ENCODE data around the gene SH3D21. TPM values are rescaled to one million over a fixed set of nuclear protein-coding genes. Genes with fewer than 3 reads are reported as not detected.

SH3D21 gene
- total RNA-seq, 1 donor from 2014 or later, result 1.3 TPM

- DNase-seq (no peak), ATAC-seq (ENCODE audit: poor library complexity) (no peak)
- intact Hi-C loops (cut with DNase I), result no loop called here
Observed at GRCh38 chr1:36324353-36324703, 18.2 kb downstream of the SH3D21 start.

DNA sequence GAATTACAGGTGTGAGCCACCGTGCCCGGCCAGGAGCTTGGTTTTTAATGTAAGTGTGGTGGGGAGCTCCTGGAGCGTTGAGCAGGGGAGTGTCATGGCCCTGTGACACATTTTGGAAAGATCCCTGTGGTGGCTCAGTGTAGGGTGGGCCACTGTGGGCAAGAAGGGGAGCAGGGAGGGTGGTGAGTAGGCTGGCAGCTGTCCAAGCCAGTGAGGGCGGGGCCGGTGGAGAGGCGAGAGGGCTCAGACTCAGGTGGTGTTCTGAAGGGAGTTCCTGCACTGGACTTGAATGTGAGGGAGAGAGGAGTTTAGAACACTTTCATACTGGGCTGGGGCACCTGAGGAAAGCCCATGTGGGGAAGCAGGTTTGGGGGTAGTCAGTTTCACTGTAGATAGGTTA lies 20.3 kb downstream of the SH3D21 start:
- DNase-seq (no peak), ATAC-seq (ENCODE audit: poor library complexity) (no peak)
- intact Hi-C loops (cut with DNase I), result no loop called here

GRCh38 chr1:36327421-36328087 lies 21.4 kb downstream of the SH3D21 start:
- ATAC-seq (ENCODE audit: poor library complexity), result no peak
- intact Hi-C loops (cut with DNase I), result no loop called here
- DNase-seq, result peak; percentile 14

GRCh38 chr1:36328088-36328480 lies 21.9 kb downstream of the SH3D21 start:
- ATAC-seq (ENCODE audit: poor library complexity) (no peak), DNase-seq (peak; percentile 26)
- intact Hi-C loops (cut with DNase I), result no loop called here

- ATAC-seq (ENCODE audit: poor library complexity) (peak; percentile 42), DNase-seq (peak; percentile 61)
- intact Hi-C loops (cut with DNase I), result no loop called here
Observed at GRCh38 chr1:36328713-36329112, 22.5 kb downstream of the SH3D21 start.

DNA sequence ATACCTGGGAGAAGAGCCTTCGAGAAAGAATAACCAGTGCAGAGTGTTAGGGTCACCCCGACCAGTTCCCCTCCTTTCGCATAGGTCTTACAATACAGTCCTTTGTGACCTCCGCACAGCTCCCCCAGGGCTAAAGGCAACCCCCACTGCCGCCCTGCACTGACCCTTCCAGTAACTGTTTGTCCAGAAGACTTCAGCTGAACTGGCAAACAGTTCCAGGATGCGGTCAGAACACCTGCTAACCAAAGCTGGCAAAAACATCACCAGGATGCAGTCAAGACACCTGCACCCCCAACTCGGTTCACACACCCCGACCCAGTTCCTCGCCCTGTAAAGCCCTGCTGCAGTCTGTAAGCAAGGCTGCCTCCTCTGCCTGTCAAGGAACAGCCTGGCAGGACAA lies 23.6 kb downstream of the SH3D21 start:
- intact Hi-C loops (cut with DNase I), result no loop called here
- peak; percentile 6 for DNase-seq
- no peak for ATAC-seq (ENCODE audit: poor library complexity)

DNA sequence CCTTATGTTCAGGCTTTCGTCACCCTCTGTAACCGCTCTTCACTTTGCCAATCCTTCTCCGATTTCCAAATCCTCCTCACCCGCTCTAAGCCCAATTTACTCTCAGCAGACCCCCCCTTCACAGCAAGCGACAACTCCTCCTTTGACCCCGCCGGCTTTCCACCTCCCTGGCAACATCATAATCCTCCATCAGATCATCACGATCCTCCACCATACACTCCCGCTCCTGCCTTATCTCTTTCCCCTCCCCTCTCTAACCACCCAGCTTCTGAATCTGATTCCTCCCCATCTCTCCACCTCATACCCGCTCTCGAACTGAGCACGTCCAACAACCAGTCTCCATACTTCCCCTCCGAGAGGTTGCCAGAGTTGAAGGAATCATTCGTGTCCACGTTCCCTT lies 24.8 kb downstream of the SH3D21 start:
- ATAC-seq (ENCODE audit: poor library complexity), result no peak
- peak; percentile 2 for DNase-seq
- intact Hi-C loops (cut with DNase I), result no loop called here

DNA sequence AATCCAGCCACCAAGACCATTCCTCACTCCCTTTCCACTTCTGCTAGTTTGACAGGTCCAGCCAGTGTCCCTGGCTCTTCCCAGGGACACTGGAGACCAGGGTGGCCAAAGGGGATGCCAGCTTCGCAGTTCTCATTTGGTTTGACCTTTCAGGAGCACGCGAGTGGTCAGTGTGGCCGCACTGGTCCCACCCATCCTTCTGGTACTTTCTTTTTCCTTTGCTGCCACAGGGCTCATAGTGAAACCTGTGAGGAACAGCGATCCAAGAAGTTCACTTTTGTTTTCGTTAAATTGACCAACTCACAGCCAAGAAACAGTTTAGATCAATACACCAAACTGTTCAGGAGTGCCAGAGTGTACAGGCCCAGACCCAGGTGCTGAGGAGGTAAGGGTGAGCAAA lies 31.7 kb downstream of the SH3D21 start:
- intact Hi-C loops (cut with DNase I), result no loop called here
- ATAC-seq (ENCODE audit: poor library complexity) (no peak), DNase-seq (peak; percentile 12)

- intact Hi-C loops (cut with DNase I), result no loop called here
- peak; percentile 14 for ATAC-seq (ENCODE audit: poor library complexity)
- DNase-seq, result peak; percentile 49
Observed at GRCh38 chr1:36339215-36339614, 33.0 kb downstream of the SH3D21 start.

- ATAC-seq (ENCODE audit: poor library complexity) (no peak), DNase-seq (peak; percentile 27)
- intact Hi-C loops (cut with DNase I), result no loop called here
Observed at GRCh38 chr1:36339615-36340014, 33.4 kb downstream of the SH3D21 start.

- DNase-seq (no peak), ATAC-seq (ENCODE audit: poor library complexity) (no peak)
- intact Hi-C loops (cut with DNase I), result loop anchor here (1.0 kb wide), 1 partner anchor 80 kb away; no protein-coding TSS in a partner anchor
Observed at GRCh38 chr1:36341626-36342320, 35.6 kb downstream of the SH3D21 start.

DNA sequence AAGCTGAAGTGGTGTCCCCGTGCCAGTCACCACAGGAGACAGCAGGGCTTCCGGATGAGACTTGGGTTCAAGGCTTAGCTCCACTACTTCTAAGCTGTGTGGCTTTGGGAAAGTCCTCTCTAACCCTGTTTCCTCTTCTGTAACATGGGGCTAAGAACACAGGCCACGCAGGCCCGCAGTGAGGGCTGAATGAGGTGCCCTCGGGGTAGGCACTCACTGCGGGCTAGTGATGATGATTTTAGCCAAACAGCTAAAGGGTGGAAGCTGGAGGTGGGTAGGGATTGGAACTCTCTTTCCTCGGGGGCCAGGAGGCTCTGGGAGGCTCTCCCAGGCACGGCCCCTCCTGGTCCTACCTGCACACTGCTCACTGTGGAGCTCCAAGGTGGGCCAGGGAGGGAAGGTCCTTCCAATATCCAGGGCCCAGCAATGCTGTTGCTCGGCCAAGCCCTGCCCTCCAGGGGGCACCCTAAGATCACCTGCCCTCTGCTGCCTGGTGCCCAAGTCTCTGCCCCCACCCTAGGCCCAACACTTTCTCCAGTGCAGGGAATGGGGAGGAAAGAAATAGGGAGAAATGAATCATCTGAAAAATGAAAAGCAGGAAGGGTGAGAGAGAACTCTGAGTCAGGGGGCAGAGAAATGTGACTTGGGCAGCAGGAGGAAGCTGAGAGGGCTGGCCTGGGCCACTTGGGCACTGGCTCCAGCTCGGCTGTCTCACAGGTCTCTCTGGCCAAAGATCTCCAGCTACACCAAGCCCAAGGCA lies 36.4 kb downstream of the SH3D21 start:
- ATAC-seq (ENCODE audit: poor library complexity) (peak; percentile 67), DNase-seq (peak; percentile 75)
- intact Hi-C loops (cut with DNase I), result loop anchor here (1.0 kb wide), 1 partner anchor 79 kb away; no protein-coding TSS in a partner anchor

DNA sequence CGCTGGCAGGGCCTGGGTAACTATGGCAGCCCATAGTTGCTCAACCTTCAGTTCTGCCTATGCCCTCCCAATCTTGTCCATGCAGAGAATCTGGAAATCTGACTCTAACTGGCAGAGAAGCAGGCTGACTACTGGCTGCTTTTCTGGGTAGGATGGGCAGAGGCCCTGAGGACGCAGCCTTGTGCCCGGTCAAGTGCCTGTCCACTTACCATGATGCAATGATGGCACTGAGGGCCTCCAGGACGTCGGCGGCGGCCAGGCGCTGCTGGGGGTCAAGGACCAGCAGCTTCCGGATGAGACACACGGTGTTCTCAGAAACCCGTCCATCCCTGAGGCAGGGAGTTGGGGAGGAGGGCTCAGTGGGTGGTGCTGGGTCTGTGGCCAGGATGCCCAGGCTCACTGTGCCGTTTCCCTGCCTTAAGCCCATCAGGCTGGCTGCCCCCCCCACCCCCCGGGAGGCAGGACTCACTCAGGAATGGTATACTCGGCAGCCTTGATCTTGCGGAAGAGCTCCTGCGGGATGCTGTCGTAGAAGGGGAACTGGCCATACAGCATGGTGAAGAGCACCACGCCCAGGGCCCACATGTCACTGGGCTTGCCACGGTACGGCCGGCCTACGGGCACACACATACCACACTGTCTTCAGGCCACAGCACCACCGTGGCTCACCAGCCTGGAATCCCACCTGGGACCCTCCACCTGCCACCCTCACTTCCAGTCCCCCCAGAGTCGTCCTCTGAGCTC lies 37.7 kb downstream of the SH3D21 start:
- no peak for ATAC-seq (ENCODE audit: poor library complexity)
- intact Hi-C loops (cut with DNase I), result no loop called here
- no peak for DNase-seq

GRCh38 chr1:36344395-36344680 lies 38.2 kb downstream of the SH3D21 start:
- ATAC-seq (ENCODE audit: poor library complexity) (no peak), DNase-seq (no peak)
- intact Hi-C loops (cut with DNase I), result no loop called here

DNA sequence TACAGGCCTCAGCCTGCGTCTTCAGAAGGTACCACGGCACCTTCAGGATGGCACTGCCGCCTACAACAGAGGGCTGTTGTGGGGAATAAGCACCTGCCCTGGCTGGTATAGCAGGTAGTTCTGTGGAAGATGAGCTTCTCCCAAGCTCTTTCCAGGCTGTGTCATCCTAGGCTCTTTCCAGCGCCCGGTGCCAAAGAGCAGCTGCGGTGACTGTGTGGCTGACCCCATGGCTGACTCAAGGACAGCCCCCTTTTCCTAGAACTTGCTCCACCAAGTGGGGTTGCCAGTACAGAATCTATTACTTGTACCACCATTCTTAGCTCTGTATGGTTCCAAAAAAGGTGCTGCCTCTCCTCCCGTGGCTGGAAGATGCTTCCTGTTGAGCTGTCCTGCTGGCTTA lies 39.2 kb downstream of the SH3D21 start:
- DNase-seq (no peak), ATAC-seq (ENCODE audit: poor library complexity) (no peak)
- intact Hi-C loops (cut with DNase I), result no loop called here

DNA sequence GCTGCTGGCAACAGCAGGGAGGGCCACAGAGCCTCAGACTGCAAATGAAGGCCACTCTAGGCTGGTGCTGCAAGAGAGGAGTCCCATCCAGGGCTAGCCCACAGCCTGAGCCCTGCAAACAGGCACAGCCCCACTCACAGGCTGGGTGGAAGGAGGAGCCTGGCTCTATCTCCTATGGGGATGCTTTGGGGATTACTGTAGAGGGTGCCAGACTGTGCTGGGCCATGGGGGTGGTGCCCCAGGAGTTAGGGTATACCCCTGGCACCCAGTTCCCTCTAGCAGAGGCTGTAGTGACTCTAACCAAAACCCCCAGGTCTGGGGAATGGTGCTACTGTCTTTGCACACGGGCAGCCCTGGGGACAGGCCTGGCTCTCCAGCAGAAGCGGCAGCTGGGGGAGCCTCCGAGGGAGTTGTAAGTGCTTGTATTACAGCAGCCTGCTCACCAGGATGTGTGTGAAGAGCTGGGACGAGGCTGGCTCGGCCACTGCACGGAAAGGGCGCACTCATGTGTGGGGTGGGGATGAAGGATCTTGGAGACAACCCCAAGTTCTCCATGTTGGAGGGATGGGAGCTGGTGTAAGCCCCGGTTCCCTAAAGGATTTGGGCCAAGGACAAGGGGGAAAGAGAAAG lies 40.7 kb downstream of the SH3D21 start:
- intact Hi-C loops (cut with DNase I), result no loop called here
- DNase-seq (no peak), ATAC-seq (ENCODE audit: poor library complexity) (no peak)

DNA sequence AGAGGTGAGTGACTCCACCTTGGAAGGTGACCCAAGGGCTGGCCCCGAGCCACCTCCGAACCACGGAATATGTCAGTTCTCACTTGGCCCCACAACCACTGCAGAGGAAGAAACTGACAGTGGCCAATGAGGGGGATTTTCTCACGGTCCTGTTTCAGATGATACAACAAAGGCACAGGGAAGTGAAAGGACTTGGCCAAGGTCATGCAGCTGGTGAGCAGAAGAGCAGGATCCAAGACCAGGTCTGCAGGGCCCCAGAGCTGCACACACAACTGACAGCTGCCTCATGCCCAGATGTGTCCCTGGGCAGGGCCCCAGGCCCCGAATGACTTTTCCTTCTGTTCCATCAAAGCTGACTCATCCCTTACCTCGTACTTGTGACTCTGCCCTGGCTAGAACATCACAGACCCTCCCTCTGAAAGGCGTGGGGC lies 43.1 kb downstream of the SH3D21 start:
- intact Hi-C loops (cut with DNase I), result no loop called here
- DNase-seq (no peak), ATAC-seq (ENCODE audit: poor library complexity) (no peak)

DNA sequence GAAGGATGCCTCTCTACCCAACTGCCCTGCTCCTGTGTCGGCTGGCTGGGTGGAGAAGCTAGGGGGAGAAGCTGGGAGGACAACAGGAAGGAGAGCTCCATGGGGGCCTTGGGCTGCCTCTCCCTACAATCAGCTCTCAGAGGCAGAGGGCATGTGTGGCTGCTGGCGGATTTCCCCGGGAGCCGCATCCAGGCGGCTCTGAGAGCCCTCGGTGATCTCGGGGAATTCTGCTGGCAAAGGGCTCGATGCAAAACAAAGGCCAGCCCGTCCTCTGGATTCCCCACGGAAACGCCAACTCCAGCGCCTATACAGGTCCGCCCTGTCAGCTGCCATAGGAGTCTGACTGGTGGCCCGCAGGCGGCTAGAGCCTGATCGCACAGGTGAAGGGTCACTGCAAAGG lies 43.7 kb downstream of the SH3D21 start:
- peak; percentile 67 for ATAC-seq (ENCODE audit: poor library complexity)
- intact Hi-C loops (cut with DNase I), result no loop called here
- DNase-seq, result peak; percentile 57

GRCh38 chr1:36350659-36351226 lies 44.6 kb downstream of the SH3D21 start:
- DNase-seq (no peak), ATAC-seq (ENCODE audit: poor library complexity) (peak; percentile 56)
- intact Hi-C loops (cut with DNase I), result no loop called here

Data from Right ventricle myocardium superior (tissue), 1 donor.